ENCODE data around the gene ZNF74. TPM values are rescaled to one million over a fixed set of nuclear protein-coding genes. Genes with fewer than 3 reads are reported as not detected.
A peak's percentile ranks its signal among the peaks of the same experiment; 100 is the strongest.

ZNF74 gene
- total RNA-seq, 1 donor = 10.8 TPM

DNA sequence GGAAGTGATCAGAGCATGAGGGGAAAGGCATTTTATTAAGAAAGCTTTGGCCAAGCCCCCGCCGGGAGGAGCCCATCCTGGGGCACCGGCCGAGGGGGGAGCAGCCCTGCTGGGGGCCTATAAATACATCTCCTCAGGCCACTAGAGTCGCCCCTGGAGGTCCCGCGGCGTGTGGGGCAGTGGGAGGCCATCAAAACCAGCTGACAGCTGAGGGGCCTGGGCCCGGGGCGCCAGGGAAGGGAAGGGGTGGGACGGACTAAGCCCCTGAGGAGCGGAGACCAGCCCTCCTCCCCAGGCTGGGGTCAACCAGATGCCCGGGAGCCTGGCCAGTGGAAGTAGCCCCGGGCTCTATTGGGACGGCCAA is 30.6 kb downstream of the ZNF74 start:
- no peak for DNase-seq (ENCODE audit: low read depth)
- TF ChIP-seq CTCF (IDR thresholded peaks at IDR 0.05; ENCODE audit: insufficient read depth, low read depth, low read length) = no peak
- H3K4me3 ChIP-seq (ENCODE audit: low read depth, low read length) = no peak overlapping the region

- TF ChIP-seq CTCF (IDR thresholded peaks at IDR 0.05; ENCODE audit: insufficient read depth, low read depth, low read length) = no peak
- DNase-seq (ENCODE audit: low read depth) = peak; percentile 15
- no peak overlapping the region for H3K4me3 ChIP-seq (ENCODE audit: low read depth, low read length)
Measured at GRCh38 chr22:20424932-20425565, 31.1 kb downstream of the ZNF74 start.

DNA sequence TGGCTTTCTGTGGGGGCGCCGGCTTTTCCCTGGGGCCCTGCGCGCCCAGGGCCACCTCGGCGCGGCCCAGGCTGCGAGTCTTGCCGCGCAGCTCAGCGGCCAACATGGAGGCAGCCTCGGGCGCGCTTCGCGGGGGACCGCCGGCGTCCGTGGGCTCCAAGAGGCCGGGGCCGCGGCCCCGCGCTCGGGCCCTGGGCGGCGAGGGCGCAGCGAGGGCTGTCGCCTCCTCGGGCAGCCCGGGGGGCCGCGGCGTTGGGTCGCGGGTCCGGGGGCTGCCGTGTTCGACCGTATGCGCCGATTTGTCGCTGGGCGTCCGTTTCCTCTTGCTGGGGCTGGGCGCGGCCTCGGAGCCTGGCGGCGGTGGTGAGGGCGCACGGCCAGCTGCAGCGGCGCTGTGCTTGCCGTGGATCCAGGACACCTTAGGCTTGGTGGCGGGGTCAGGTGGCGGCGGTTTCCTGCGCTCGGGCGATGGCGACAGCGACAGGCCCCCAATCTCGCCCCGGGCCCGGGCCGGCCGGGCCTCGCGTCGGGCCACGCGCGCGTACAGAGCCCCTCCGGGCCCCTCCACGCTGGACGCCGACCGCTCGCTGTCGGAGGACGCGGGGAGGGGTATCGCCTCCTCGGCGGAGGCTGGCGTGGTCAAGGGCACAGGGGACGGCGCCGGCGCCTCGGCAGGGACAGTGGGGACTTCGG is 31.8 kb downstream of the ZNF74 start:
- no peak for TF ChIP-seq CTCF (IDR thresholded peaks at IDR 0.05; ENCODE audit: insufficient read depth, low read depth, low read length)

DNA sequence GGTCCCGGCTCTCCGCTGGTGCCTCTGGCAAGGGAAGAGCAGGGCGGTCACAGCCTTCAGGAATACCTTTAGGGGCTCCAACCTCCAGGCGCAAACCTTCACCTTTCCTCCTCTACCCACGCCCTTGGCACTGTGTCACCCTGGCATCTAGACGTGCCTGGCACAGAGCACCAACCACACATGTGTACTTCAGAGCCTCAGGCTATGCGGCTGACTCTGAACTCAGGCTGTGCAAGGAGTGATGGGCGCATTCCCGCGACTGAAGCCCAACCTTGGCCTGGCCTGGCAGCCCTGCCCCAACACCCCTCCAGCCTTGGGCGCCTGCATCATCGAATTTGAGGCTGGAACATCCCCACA is 32.3 kb downstream of the ZNF74 start:
- no peak overlapping the region for H3K4me3 ChIP-seq (ENCODE audit: low read depth, low read length)
- TF ChIP-seq CTCF (IDR thresholded peaks at IDR 0.05; ENCODE audit: insufficient read depth, low read depth, low read length) = no peak
- DNase-seq (ENCODE audit: low read depth) = no peak

More for the DNA sequence above, 31.8 kb downstream of the ZNF74 start:
- DNase-seq (ENCODE audit: low read depth) = no peak
- H3K4me3 ChIP-seq (ENCODE audit: low read depth, low read length) = no peak overlapping the region

DNA sequence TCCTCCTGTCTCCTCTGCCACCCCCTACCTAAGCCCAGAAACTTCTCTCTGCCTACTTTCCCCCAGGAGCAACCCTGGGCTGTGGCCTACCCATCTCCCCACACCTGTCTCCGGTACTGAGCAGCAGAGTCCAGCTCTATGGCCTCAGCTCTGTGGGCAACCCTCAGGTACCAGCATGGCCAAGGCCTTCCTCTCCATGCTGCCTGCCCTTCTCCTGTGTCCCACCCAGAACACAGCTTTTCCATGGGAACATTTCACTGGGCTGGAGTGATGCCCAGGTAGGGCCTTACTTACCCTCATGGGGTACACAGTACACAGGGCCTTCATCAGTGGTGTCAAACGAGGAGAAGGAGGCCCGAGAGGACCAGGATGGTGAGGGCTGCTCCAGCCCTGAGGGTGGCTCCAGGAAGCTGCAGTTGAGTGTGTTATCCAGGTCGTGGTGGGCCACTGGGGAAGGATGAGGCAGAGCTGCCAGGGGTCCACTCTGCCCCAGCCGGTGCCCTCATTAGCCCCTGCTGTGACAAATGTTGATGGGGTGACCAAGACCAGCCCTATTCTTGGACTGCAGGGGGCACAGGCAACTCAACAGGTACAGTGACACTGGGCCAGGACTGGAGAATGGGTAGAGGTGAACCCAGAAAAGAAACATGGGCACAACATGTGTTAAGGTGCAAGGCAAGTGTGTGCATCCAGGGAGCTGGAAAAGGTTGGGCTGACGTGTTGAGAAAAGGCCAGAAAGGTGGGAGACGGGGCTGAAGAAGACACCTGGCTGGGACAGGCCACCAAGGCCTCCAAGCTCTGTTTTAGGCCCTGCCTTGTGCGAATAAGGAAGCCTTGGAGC is 33.4 kb downstream of the ZNF74 start:
- TF ChIP-seq CTCF (IDR thresholded peaks at IDR 0.05; ENCODE audit: insufficient read depth, low read depth, low read length) = no peak
- no peak overlapping the region for H3K4me3 ChIP-seq (ENCODE audit: low read depth, low read length)
- DNase-seq (ENCODE audit: low read depth) = no peak

DNA sequence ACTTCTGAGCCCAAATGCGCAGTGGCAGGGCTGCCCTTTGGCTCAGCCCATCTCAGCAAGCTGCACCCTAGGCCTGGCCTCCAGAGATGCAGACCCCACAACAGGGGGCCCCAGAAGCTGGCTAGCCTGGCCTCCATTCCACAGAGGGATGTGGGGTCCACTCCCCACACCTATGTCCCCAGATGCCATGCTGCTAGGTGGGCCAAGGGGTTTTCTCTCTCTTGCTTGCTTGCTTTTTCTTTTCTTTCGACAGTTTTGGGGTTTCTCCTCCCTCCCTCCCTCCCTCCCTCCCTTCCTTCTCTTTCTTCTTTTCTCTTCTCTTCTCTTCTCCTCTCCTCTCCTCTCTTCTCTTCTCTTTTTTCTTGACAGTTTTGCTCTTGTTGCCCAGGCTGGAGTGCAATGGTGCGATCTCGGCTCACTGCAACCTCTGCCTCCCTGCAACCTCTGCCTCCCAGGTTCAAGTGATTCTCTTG is 34.0 kb downstream of the ZNF74 start:
- no peak for TF ChIP-seq CTCF (IDR thresholded peaks at IDR 0.05; ENCODE audit: insufficient read depth, low read depth, low read length)
- DNase-seq (ENCODE audit: low read depth) = no peak
- H3K4me3 ChIP-seq (ENCODE audit: low read depth, low read length) = no peak overlapping the region

All from fibroblast of villous mesenchyme (primary cell).